Measurements from ENCODE around the gene TIMM44. TPM values are rescaled to one million over a fixed set of nuclear protein-coding genes. Genes with fewer than 3 reads are reported as not detected.

The TIMM44 gene
- polyA plus RNA-seq, 1 donor (not counting 4 experiments of a cell fraction or from before 2014, with no cell fraction given) = 34.8 TPM

DNA sequence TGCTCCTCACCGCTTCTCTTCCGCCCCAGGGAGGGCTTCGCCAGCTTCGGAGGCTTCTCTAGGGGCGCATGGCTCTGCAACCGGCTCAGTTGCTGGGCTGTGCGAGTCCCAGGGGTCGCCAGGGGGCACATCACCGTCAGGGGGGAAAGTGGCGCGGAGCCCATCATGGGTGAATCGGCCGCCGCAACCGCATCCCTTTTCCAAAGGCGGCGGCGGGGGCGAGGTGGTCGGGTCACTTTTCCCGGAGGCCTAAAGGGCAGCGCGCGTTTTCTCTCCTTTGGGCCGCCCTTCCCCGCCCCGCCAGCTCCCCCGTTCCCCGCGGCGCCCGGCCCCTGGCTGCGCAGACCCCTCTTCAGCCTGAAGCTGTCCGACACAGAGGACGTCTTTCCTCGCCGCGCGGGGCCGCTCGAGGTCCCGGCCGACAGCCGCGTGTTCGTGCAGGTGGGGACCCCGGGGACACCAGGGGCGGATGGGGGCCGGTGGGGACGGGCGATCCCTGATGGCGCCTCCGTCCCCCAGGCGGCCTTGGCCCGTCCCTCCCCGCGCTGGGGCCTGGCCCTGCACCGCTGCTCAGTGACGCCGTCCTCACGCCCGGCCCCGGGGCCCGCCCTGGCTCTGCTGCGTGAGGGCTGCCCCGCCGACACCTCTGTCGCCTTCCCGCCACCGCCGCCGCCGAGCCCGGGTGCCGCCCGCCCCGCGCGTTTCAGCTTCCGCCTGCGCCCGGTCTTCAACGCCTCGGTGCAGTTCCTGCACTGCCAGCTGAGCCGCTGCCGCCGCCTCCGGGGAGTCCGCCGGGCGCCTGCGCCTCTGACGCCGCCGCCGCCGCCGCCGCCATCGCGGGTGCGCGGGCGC is 27.1 kb downstream of the TIMM44 start:
- peaks cover 3 to 5% of the 10 kb centered on the region in 2 experiments for H3K36me3 ChIP-seq (ENCODE audit: control insufficient read depth in 2 of 2, extremely low read depth in 1 of 2, insufficient read depth in 2 of 2, low read length in 2 of 2)
- no peak overlapping the region for H2AFZ ChIP-seq (ENCODE audit: control insufficient read depth, low read length)
- H3K9me3 ChIP-seq (ENCODE audit: control insufficient read depth, low read depth, low read length) = no peaks in the 10 kb centered on the region
- H3K4me2 ChIP-seq (ENCODE audit: control insufficient read depth, extremely low read depth, insufficient read depth, low read depth, low read length) = peak overlapping the region; percentile 81
- H3K9me1 ChIP-seq (ENCODE audit: control insufficient read depth, extremely low read depth, insufficient read depth, low read length) = no peaks in the 10 kb centered on the region
- no peak overlapping the region for H3K27ac ChIP-seq (ENCODE audit: control insufficient read depth, insufficient read depth, low read length)
- H3K4me1 ChIP-seq (ENCODE audit: control insufficient read depth, extremely low read depth, insufficient read depth, low read length) = peaks cover 17% of the 10 kb centered on the region
- H3K4me3 ChIP-seq (ENCODE audit: control insufficient read depth in 2 of 3, extremely low read depth in 1 of 3, insufficient read depth in 2 of 3, low read depth in 1 of 3, low read length in 3 of 3) = peak overlapping the region; percentile 13 to 59 (median 37)
- no peaks in the 10 kb centered on the region for H3K79me2 ChIP-seq (ENCODE audit: control insufficient read depth, insufficient read depth, low read length)
- FAIRE-seq (no peak), DNase-seq (ENCODE audit: low read depth, low spot score) (no peak)
- H4K20me1 ChIP-seq (ENCODE audit: control insufficient read depth, extremely low read depth, insufficient read depth, low read length) = no peaks in the 10 kb centered on the region
- H3K9ac ChIP-seq (ENCODE audit: control insufficient read depth, extremely low read depth, insufficient read depth, low read length) = peak overlapping the region; percentile 40
- TF ChIP-seq EZH2 (IDR thresholded peaks at IDR 0.05; ENCODE audit: low read length) = peak; percentile 25
- TF ChIP-seq, protein P1, sequence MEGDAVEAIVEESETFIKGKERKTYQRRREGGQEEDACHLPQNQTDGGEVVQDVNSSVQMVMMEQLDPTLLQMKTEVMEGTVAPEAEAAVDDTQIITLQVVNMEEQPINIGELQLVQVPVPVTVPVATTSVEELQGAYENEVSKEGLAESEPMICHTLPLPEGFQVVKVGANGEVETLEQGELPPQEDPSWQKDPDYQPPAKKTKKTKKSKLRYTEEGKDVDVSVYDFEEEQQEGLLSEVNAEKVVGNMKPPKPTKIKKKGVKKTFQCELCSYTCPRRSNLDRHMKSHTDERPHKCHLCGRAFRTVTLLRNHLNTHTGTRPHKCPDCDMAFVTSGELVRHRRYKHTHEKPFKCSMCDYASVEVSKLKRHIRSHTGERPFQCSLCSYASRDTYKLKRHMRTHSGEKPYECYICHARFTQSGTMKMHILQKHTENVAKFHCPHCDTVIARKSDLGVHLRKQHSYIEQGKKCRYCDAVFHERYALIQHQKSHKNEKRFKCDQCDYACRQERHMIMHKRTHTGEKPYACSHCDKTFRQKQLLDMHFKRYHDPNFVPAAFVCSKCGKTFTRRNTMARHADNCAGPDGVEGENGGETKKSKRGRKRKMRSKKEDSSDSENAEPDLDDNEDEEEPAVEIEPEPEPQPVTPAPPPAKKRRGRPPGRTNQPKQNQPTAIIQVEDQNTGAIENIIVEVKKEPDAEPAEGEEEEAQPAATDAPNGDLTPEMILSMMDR (optimal IDR thresholded peaks at IDR 0.05 in 1 of 3, IDR thresholded peaks at IDR 0.05 in 1 of 3, conservative IDR thresholded peaks at IDR 0.05 in 1 of 3; ENCODE audit: extremely low read depth in 1 of 3, insufficient read depth in 2 of 3, low read length in 3 of 3) = no peak
- dilution Hi-C loops (cut with MboI; ENCODE audit: extremely low pct_ligation_motif_present, low sequenced_read_pairs) = no loop called here
- H3K27me3 ChIP-seq (ENCODE audit: control insufficient read depth, extremely low read depth, insufficient read depth, low read length) = peaks cover 24% of the 10 kb centered on the region

DNA sequence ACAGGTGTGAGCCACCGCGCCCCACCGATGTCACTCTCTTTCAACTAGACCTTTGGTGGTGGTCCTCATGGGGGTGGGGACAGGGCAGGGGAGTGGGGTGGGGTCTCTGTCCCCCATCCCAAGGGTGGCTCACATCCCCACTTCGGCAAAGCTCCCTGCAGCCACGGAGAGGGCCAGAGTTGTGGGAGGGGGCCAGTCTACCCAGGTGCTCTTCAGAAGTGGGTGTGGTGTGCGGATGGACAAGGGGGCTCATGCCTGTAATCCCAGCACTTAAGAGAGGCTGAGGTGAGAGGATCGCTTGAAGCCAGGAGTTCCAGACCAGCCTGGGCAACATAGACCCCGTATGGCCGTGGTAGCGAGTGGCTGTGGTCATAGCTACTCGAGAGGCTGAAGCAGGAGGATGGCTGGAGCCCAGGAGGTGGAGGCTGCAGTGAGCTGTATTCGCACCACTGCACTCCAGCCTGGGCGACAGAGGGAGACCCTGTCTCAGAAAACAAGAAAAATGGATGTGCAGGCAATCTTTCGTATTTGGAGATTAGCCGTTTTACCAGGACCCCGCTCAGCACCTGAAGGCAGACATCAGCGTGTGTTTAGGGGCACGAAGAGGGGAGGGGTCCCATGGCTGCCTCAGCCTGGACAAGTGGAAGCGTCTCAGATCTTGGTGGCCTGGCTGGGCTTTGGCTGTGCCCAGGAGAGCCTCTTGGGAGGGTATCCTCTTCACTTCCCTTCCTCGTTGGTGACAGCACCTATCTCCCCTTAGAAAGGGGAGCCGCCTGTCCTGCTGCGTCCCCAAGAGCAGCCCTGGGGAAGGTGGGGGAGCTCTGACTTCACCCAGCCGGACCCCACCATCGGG is 28.0 kb downstream of the TIMM44 start:
- H3K4me1 ChIP-seq (ENCODE audit: control insufficient read depth, extremely low read depth, insufficient read depth, low read length) = peaks cover 15% of the 10 kb centered on the region
- peak overlapping the region; percentile 81 for H3K4me2 ChIP-seq (ENCODE audit: control insufficient read depth, extremely low read depth, insufficient read depth, low read depth, low read length)
- TF ChIP-seq, protein P1 (optimal IDR thresholded peaks at IDR 0.05 in 1 of 3, IDR thresholded peaks at IDR 0.05 in 1 of 3, conservative IDR thresholded peaks at IDR 0.05 in 1 of 3; ENCODE audit: extremely low read depth in 1 of 3, insufficient read depth in 2 of 3, low read length in 3 of 3) = no peak
- peak; percentile 65 for TF ChIP-seq EZH2 (IDR thresholded peaks at IDR 0.05; ENCODE audit: low read length)
- no peaks in the 10 kb centered on the region for H3K9me3 ChIP-seq (ENCODE audit: control insufficient read depth, low read depth, low read length)
- peak overlapping the region in 1 of 3 experiments; percentile 59 for H3K4me3 ChIP-seq (ENCODE audit: control insufficient read depth in 2 of 3, extremely low read depth in 1 of 3, insufficient read depth in 2 of 3, low read depth in 1 of 3, low read length in 3 of 3)
- peaks cover 24% of the 10 kb centered on the region for H3K27me3 ChIP-seq (ENCODE audit: control insufficient read depth, extremely low read depth, insufficient read depth, low read length)
- no peak overlapping the region for H2AFZ ChIP-seq (ENCODE audit: control insufficient read depth, low read length)
- no peak for DNase-seq (ENCODE audit: low read depth, low spot score)
- dilution Hi-C loops (cut with MboI; ENCODE audit: extremely low pct_ligation_motif_present, low sequenced_read_pairs) = no loop called here
- FAIRE-seq = no peak
- peaks cover 3 to 5% of the 10 kb centered on the region in 2 experiments for H3K36me3 ChIP-seq (ENCODE audit: control insufficient read depth in 2 of 2, extremely low read depth in 1 of 2, insufficient read depth in 2 of 2, low read length in 2 of 2)
- H3K9me1 ChIP-seq (ENCODE audit: control insufficient read depth, extremely low read depth, insufficient read depth, low read length) = no peaks in the 10 kb centered on the region
- H3K27ac ChIP-seq (ENCODE audit: control insufficient read depth, insufficient read depth, low read length) = no peak overlapping the region
- no peaks in the 10 kb centered on the region for H4K20me1 ChIP-seq (ENCODE audit: control insufficient read depth, extremely low read depth, insufficient read depth, low read length)
- H3K9ac ChIP-seq (ENCODE audit: control insufficient read depth, extremely low read depth, insufficient read depth, low read length) = peak overlapping the region; percentile 40
- no peaks in the 10 kb centered on the region for H3K79me2 ChIP-seq (ENCODE audit: control insufficient read depth, insufficient read depth, low read length)
